ENCODE results near the gene FBXO42. TPM values are rescaled to one million over a fixed set of nuclear protein-coding genes. Genes with fewer than 3 reads are reported as not detected.

FBXO42 gene
- total and polyA plus RNA-seq, 2 of the 8 experiments (the other 6 are each of a cell fraction or from before 2014, with no cell fraction given) = 15.1 to 17.0 TPM

- H3K79me1 ChIP-seq (ENCODE audit: low read depth, low read length) = peaks cover 4% of the 10 kb centered on the region; the same call in 1 of the 2 replicates
- DNase-seq (ENCODE audit: low read depth in 1 of 2, low spot score in 2 of 2) = no peak
- no peak overlapping the region for H3K4me2 ChIP-seq (ENCODE audit: insufficient read depth in 1 of 2, low read depth in 2 of 2, low read length in 2 of 2)
- H3K23ac ChIP-seq (ENCODE audit: insufficient read length) = no peak overlapping the region
- no peak for FAIRE-seq
- ChIA-PET POLR2A (ENCODE audit: partially characterized antibody) (interaction anchor here (0.6 kb wide), 2 partner anchors 35 to 50 kb away, joined by 3 to 5 read pairs; no protein-coding TSS in a partner anchor), CTCF (ENCODE audit: partially characterized antibody) (interaction anchor here (1.0 kb wide), 1 partner anchor 42 kb away, joined by 3 read pairs; no protein-coding TSS in a partner anchor)
- no peaks in the 10 kb centered on the region for H3K4me1 ChIP-seq (replicated peaks in 1 of 4; ENCODE audit: control insufficient read depth in 3 of 4, insufficient read depth in 4 of 4, low read length in 3 of 4)
- no peak overlapping the region for H2AK5ac ChIP-seq (ENCODE audit: low read depth, low read length)
- no peaks in the 10 kb centered on the region for H3K36me3 ChIP-seq (ENCODE audit: control insufficient read depth in 2 of 4, insufficient read depth in 4 of 4, low read length in 3 of 4)
- no peak overlapping the region for H3K18ac ChIP-seq (ENCODE audit: extremely low read depth, low read length)
- no peaks in the 10 kb centered on the region; the same call in 1 of the 2 replicates for H3K23me2 ChIP-seq (ENCODE audit: low read depth, low read length)
- H3K27ac ChIP-seq (ENCODE audit: low read depth, low read length) = no peak overlapping the region
- H3K27me3 ChIP-seq (replicated peaks in 1 of 4; ENCODE audit: control insufficient read depth in 3 of 4, extremely low read depth in 1 of 4, insufficient read depth in 3 of 4, low read length in 3 of 4) = no peaks in the 10 kb centered on the region
- no peak overlapping the region for H4K5ac ChIP-seq (ENCODE audit: insufficient read length, low read depth, low read length)
- no peaks in the 10 kb centered on the region for H3K9me3 ChIP-seq (ENCODE audit: insufficient read depth in 2 of 2, low read depth in 1 of 2, low read length in 1 of 2)
- no peak overlapping the region for H3K4ac ChIP-seq (replicated peaks; ENCODE audit: insufficient read length, low read depth, low read length)
- H3K14ac ChIP-seq (ENCODE audit: insufficient read length) = no peak overlapping the region
- H2BK15ac ChIP-seq (ENCODE audit: low read length) = no peak overlapping the region
- H3K79me2 ChIP-seq (ENCODE audit: control insufficient read depth in 1 of 2, insufficient read depth in 2 of 2, low read length in 2 of 2) = peaks cover 0 to 37% of the 10 kb centered on the region in 2 experiments; a peak in 3 of 4 replicates
- H3K4me3 ChIP-seq (ENCODE audit: extremely low read depth in 1 of 4, insufficient read depth in 2 of 4, low read depth in 3 of 4, low read length in 4 of 4) = no peak overlapping the region
- no peak overlapping the region for H3K9ac ChIP-seq (replicated peaks in 1 of 4; ENCODE audit: extremely low read depth in 1 of 4, low read depth in 3 of 4, low read length in 3 of 4)
- no peak overlapping the region for H4K91ac ChIP-seq (replicated peaks; ENCODE audit: insufficient read length, low read length)
- H4K8ac ChIP-seq (ENCODE audit: extremely low read depth, insufficient read depth, low read length) = no peak overlapping the region
- no peak overlapping the region for H3K56ac ChIP-seq (replicated peaks; ENCODE audit: insufficient read length, low read depth, low read length)
- H2BK20ac ChIP-seq (ENCODE audit: low read length) = no peak overlapping the region
- 84% methylated on average over 4 of the region's 4 CpGs; no CpG with 5 or more reads in 1 of the 2 experiments for WGBS, 2 experiments (ENCODE audit: extremely low coverage in 1 of 2, insufficient coverage in 1 of 2, insufficient read length in 1 of 2, insufficient replicate concordance in 2 of 2, low coverage in 1 of 2, low lambda C conversion rate in 2 of 2, missing lambda C conversion rate in 1 of 2)
- H4K20me1 ChIP-seq (replicated peaks in 1 of 2; ENCODE audit: control insufficient read depth in 1 of 2, insufficient read depth in 2 of 2, low read length in 2 of 2) = peaks cover 0 to 2% of the 10 kb centered on the region in 2 experiments
- no peak overlapping the region for H2BK12ac ChIP-seq (ENCODE audit: low read depth, low read length)
- H2AFZ ChIP-seq (ENCODE audit: low read length) = no peak overlapping the region
- no peak overlapping the region for H2BK5ac ChIP-seq (ENCODE audit: low read depth, low read length)
- H2BK120ac ChIP-seq (replicated peaks; ENCODE audit: low read depth, low read length) = no peak overlapping the region
- TF ChIP-seq NRF1 (IDR thresholded peaks at IDR 0.05; ENCODE audit: low read depth, low read length) (no peak), RNF2 (IDR thresholded peaks at IDR 0.05; ENCODE audit: borderline replicate concordance, low read depth, low read length, missing control alignments, poor library complexity, severe bottlenecking) (no peak), SP2 (IDR thresholded peaks at IDR 0.05; ENCODE audit: low read length) (no peak), ATF2 (IDR thresholded peaks at IDR 0.05; ENCODE audit: low read length) (no peak), PHF8 (conservative IDR thresholded peaks at IDR 0.05; ENCODE audit: low read depth, low read length) (no peak), E2F6 (IDR thresholded peaks at IDR 0.05) (no peak), MAFK (IDR thresholded peaks at IDR 0.05; ENCODE audit: low read depth, low read length) (no peak), ZNF274 (IDR thresholded peaks at IDR 0.05; ENCODE audit: borderline replicate concordance, extremely low read depth, low read length) (no peak)
Measured at GRCh38 chr1:16321176-16321867, 31.0 kb downstream of the FBXO42 start.
